HepG2 (cell line): ENCODE results near the gene CSNK1D. TPM values are rescaled to one million over a fixed set of nuclear protein-coding genes. Genes with fewer than 3 reads are reported as not detected.
A peak's percentile ranks its signal among the peaks of the same experiment; 100 is the strongest.

ENCODE experiments used
- AFF4 ChIP-seq: sonication (generic); formaldehyde crosslinking; IDR thresholded peaks from 2 replicates; pipeline ENCODE4 v1.4.0; 2020; ENCODE audit warnings: missing genetic modification reagents
- BRF2 ChIP-seq: sonication (generic); formaldehyde crosslinking; IDR thresholded peaks from 2 replicates; pipeline ENCODE4 v1.8.1; 2022; ENCODE audit warnings: mild to moderate bottlenecking, missing genetic modification reagents
- JUN ChIP-seq: sonication (generic); formaldehyde crosslinking; IDR thresholded peaks from 2 replicates; pipeline ENCODE4 v1.4.0; 2020; ENCODE audit warnings: mild to moderate bottlenecking, missing genetic modification reagents
- PAF1 ChIP-seq: IDR thresholded peaks from 2 replicates; pipeline ENCODE4 v1.6.1; 2016; ENCODE audit warnings: missing genetic modification reagents, missing compliant biosample characterization
- ZNF512 ChIP-seq: sonication (generic); formaldehyde crosslinking; IDR thresholded peaks from 2 replicates; pipeline ENCODE4 v1.4.0; 2020; ENCODE audit warnings: mild to moderate bottlenecking, missing genetic modification reagents
- ZNF761 ChIP-seq: sonication (generic); formaldehyde crosslinking; conservative IDR thresholded peaks from 2 replicates; pipeline ENCODE4 v1.4.0; 2020; ENCODE audit warnings: mild to moderate bottlenecking, missing genetic modification reagents
- polyA plus RNA-seq, 8 experiments: library from polyadenylated mRNA; depleted of rRNA in 3 of 8; stranded (reverse) in 7 of 8; unstranded in 1 of 8; fragments of >200 nt; fragmentation: Illumina TruSeq in 4 of 8; extraction: Trizol in 4 of 8; gene quantifications; 2 replicates each; pipeline versions ENCODE4 v1.2.1 to v1.2.3, GENCODE V29; 2011 to 2016; ENCODE audit warnings: low read depth in 4 of 8, missing spikeins in 1 of 8, mixed read lengths in 1 of 8; ENCODE audit not compliant: insufficient read depth in 1 of 8
- total RNA-seq, 5 experiments: library from RNA; depleted of rRNA; stranded (reverse); fragments of >200 nt; fragmentation: Illumina TruSeq; extraction: Trizol; gene quantifications; 2 replicates each; pipeline ENCODE4 v1.2.3, GENCODE V29; 2016; ENCODE audit warnings: low read depth in 1 of 5

The CSNK1D gene
- total and polyA plus RNA-seq, 2 of the 13 experiments (the other 11 are each of a cell fraction or from before 2014, with no cell fraction given) = 31.5 to 128 TPM

GRCh38 chr17:82249896-82250581, 23.5 kb downstream of the CSNK1D start (continued):
- TF ChIP-seq ZNF512 (CRISPR knock-in tag) (no peak), JUN (CRISPR knock-in tag) (no peak), AFF4 (CRISPR knock-in tag) (no peak), PAF1 (CRISPR knock-in tag) (0 out of 2 replicates have a peak, but pooled peaks have one; percentile 16), ZNF761 (CRISPR knock-in tag) (no peak), BRF2 (CRISPR knock-in tag) (no peak)
